Peyer's patch (tissue), 4 donors: ENCODE data around the gene SYCP2. TPM values are rescaled to one million over a fixed set of nuclear protein-coding genes. Genes with fewer than 3 reads are reported as not detected.
"Not testable (repeated sequence)": the region's sequence is repeated elsewhere in the genome, so short reads cannot be mapped to it uniquely, and the experiment has no call there.

Experiments
- DNase-seq, 3 donors: peaks; one replicate each; pipeline ENCODE4 v3.0.0-alpha.2; 2017 to 2019
- H3K27ac ChIP-seq, 4 donors: fragments of 200-600 bp; sonication (generic); one replicate each; pipeline ENCODE4 v1.5.1; 2016 to 2019
- H3K27me3 ChIP-seq, 2 donors: fragments of 200-600 bp; sonication (generic); one replicate each; pipeline ENCODE4 v1.5.1; 2019
- H3K36me3 ChIP-seq, 3 donors: fragments of 200-600 bp; sonication (generic); one replicate each; pipeline ENCODE4 v1.5.1; 2016 to 2019
- H3K4me1 ChIP-seq, 4 donors: fragments of 200-600 bp; sonication (generic); one replicate each; pipeline ENCODE4 v1.5.1; 2016 to 2019
- H3K4me3 ChIP-seq, 4 donors: fragments of 200-600 bp; sonication (generic); 1 replicate in 3 of 4; 2 replicates in 1 of 4; pipeline ENCODE4 v1.5.1; 2016 to 2019; ENCODE audit warnings: mild to moderate bottlenecking in 1 of 4
- H3K9me3 ChIP-seq, 4 donors: fragments of 200-600 bp; sonication (generic); one replicate each; pipeline ENCODE4 v1.5.1; 2016 to 2019; ENCODE audit warnings: mild to moderate bottlenecking in 1 of 4
- POLR2A ChIP-seq, 2 donors: fragments of 450-650 bp; IDR thresholded peaks; one replicate each; pipeline ENCODE4 v1.5.1; 2017; ENCODE audit warnings: antibody characterized with exemption in 2 of 2, mild to moderate bottlenecking in 2 of 2, moderate library complexity in 2 of 2
- total RNA-seq, 4 donors: library from RNA; depleted of rRNA; stranded (reverse); fragments of >200 nt; gene quantifications; one replicate each; pipeline ENCODE4 v1.1.0, GENCODE V29; 2016
- TF ChIP-seq, protein P1 (sequence below), 6 experiments: fragments of 450-650 bp in 4 of 6; fragments of 200-600 bp in 2 of 6; sonication (generic) in 1 of 6; IDR thresholded peaks; one replicate each; pipeline ENCODE4 v1.5.1; 2017 to 2019; ENCODE audit warnings: antibody characterized with exemption in 6 of 6, mild to moderate bottlenecking in 3 of 6, moderate library complexity in 1 of 6

Gene SYCP2
- total RNA-seq, 4 donors from 2014 or later, result 2.0 to 35.5 (median 2.7) TPM

- no peaks in the 10 kb centered on the region for H3K36me3 ChIP-seq
- H3K4me3 ChIP-seq, result no peak overlapping the region
- DNase-seq, result no peak
- H3K9me3 ChIP-seq, result no peaks in the 10 kb centered on the region
- TF ChIP-seq, protein P1, sequence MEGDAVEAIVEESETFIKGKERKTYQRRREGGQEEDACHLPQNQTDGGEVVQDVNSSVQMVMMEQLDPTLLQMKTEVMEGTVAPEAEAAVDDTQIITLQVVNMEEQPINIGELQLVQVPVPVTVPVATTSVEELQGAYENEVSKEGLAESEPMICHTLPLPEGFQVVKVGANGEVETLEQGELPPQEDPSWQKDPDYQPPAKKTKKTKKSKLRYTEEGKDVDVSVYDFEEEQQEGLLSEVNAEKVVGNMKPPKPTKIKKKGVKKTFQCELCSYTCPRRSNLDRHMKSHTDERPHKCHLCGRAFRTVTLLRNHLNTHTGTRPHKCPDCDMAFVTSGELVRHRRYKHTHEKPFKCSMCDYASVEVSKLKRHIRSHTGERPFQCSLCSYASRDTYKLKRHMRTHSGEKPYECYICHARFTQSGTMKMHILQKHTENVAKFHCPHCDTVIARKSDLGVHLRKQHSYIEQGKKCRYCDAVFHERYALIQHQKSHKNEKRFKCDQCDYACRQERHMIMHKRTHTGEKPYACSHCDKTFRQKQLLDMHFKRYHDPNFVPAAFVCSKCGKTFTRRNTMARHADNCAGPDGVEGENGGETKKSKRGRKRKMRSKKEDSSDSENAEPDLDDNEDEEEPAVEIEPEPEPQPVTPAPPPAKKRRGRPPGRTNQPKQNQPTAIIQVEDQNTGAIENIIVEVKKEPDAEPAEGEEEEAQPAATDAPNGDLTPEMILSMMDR (IDR thresholded peaks at IDR 0.05), result no peak
- no peak for TF ChIP-seq POLR2A (IDR thresholded peaks at IDR 0.05)
- no peaks in the 10 kb centered on the region for H3K4me1 ChIP-seq
- no peaks in the 10 kb centered on the region for H3K27me3 ChIP-seq
- H3K27ac ChIP-seq, result no peak overlapping the region
These were observed 38.0 kb upstream of the SYCP2 start for GRCh38 chr20:59971428-59971827.

DNA sequence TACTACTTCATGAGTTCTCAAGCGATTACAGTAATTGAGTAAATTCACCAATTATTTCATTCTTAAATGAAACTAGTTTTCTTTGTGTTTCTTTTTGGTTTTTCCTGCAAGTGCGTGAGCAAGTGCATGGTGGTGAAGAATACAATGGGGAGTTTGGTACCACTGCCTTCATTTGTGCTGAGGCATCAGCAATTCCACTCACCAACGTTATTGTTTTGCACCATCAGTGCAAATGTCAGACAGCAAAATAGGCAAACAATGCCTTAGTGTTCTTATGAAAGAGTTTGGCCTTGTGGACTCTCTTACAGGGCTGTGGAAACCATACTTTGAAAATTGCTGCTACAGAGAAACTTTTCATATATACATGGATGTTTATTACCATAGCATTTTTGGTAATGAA lies 33.0 kb upstream of the SYCP2 start:
- Histone ChIP-seq H3K4me1 (no peaks in the 10 kb centered on the region), H3K4me3 (no peak overlapping the region), H3K27me3 (no peaks in the 10 kb centered on the region), H3K9me3 (no peaks in the 10 kb centered on the region), H3K27ac (no peak overlapping the region), H3K36me3 (no peaks in the 10 kb centered on the region)
- TF ChIP-seq, protein P1 (IDR thresholded peaks at IDR 0.05), result no peak
- TF ChIP-seq POLR2A (IDR thresholded peaks at IDR 0.05), result no peak
- no peak for DNase-seq

- no peaks in the 10 kb centered on the region for H3K36me3 ChIP-seq
- no peak for DNase-seq
- no peak overlapping the region for H3K4me3 ChIP-seq
- H3K27ac ChIP-seq, result no peak overlapping the region
- H3K9me3 ChIP-seq, result no peaks in the 10 kb centered on the region
- H3K27me3 ChIP-seq, result no peaks in the 10 kb centered on the region
- H3K4me1 ChIP-seq, result no peaks in the 10 kb centered on the region
- TF ChIP-seq, protein P1 (IDR thresholded peaks at IDR 0.05), result no peak
- TF ChIP-seq POLR2A (IDR thresholded peaks at IDR 0.05), result no peak
These were observed 28.7 kb upstream of the SYCP2 start for GRCh38 chr20:59962155-59962554.

- Histone ChIP-seq H3K9me3 (no peaks in the 10 kb centered on the region), H3K4me1 (no peaks in the 10 kb centered on the region), H3K27ac (no peak overlapping the region), H3K36me3 (no peaks in the 10 kb centered on the region), H3K4me3 (no peak overlapping the region), H3K27me3 (no peaks in the 10 kb centered on the region)
- DNase-seq, result no peak
- TF ChIP-seq, protein P1 (IDR thresholded peaks at IDR 0.05), result no peak
- TF ChIP-seq POLR2A (IDR thresholded peaks at IDR 0.05), result no peak
These were observed 28.0 kb upstream of the SYCP2 start for GRCh38 chr20:59961423-59961822.

- DNase-seq, result no peak
- no peak for TF ChIP-seq POLR2A (IDR thresholded peaks at IDR 0.05)
- TF ChIP-seq, protein P1 (IDR thresholded peaks at IDR 0.05), result no peak
These were observed 25.2 kb upstream of the SYCP2 start for GRCh38 chr20:59958626-59959025.

DNA sequence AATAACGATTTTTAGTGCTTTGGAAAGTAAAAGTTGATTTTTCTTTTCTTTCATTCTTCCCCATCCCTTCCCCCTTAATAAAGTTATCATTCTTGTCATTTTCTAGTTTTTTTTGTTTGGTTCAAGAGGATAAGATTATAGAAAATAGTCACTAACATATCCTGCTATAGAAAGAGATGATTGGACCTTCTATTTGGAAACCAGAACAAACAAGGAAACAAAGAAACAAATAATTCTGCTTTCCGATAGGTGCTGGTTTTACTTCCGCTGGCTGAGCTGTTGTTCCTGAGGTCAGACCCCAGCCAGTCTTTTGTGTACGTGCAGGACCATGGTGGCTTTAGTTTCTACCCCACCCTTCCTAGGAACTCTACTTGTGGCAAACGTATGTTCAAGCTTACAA lies 24.7 kb upstream of the SYCP2 start, which contains the start of gene CDH26:
CDH26 (plus strand) TSS at position 301 of the 400 bp plus-strand sequence. CDS start 304 bp downstream, outside the sequence.
- no peaks in the 10 kb centered on the region for H3K27me3 ChIP-seq
- DNase-seq, result no peak
- H3K27ac ChIP-seq, result no peak within 1 kb of the TSS
- no peaks in the 10 kb centered on the region for H3K4me1 ChIP-seq
- H3K36me3 ChIP-seq, result no peaks in the 10 kb centered on the region
- no peaks in the 10 kb centered on the region for H3K9me3 ChIP-seq
- TF ChIP-seq POLR2A (IDR thresholded peaks at IDR 0.05), result no peak
- TF ChIP-seq, protein P1 (IDR thresholded peaks at IDR 0.05), result no peak
- H3K4me3 ChIP-seq, result no peak within 1 kb of the TSS

More at GRCh38 chr20:59958626-59959025, 25.2 kb upstream of the SYCP2 start:
- Histone ChIP-seq H3K9me3 (no peaks in the 10 kb centered on the region), H3K4me3 (no peak overlapping the region), H3K4me1 (no peaks in the 10 kb centered on the region), H3K27ac (no peak overlapping the region), H3K36me3 (no peaks in the 10 kb centered on the region), H3K27me3 (no peaks in the 10 kb centered on the region)

- not testable (repeated sequence) for DNase-seq, H3K4me1 ChIP-seq, H3K27ac ChIP-seq, H3K27me3 ChIP-seq, H3K4me3 ChIP-seq, H3K36me3 ChIP-seq, H3K9me3 ChIP-seq
These were observed 24.1 kb upstream of the SYCP2 start for GRCh38 chr20:59957568-59957967.
